NCI-H345 treated with DMSO at 0.1 percent for 48 hours (cell line): ENCODE results near the gene ECM1.

Source experiments
- DNase-seq: peaks from one replicate; lab custom pipeline; 2025; ENCODE audit not compliant: unreplicated experiment; lab: John Stamatoyannopoulos, UW

The ECM1 gene

DNA sequence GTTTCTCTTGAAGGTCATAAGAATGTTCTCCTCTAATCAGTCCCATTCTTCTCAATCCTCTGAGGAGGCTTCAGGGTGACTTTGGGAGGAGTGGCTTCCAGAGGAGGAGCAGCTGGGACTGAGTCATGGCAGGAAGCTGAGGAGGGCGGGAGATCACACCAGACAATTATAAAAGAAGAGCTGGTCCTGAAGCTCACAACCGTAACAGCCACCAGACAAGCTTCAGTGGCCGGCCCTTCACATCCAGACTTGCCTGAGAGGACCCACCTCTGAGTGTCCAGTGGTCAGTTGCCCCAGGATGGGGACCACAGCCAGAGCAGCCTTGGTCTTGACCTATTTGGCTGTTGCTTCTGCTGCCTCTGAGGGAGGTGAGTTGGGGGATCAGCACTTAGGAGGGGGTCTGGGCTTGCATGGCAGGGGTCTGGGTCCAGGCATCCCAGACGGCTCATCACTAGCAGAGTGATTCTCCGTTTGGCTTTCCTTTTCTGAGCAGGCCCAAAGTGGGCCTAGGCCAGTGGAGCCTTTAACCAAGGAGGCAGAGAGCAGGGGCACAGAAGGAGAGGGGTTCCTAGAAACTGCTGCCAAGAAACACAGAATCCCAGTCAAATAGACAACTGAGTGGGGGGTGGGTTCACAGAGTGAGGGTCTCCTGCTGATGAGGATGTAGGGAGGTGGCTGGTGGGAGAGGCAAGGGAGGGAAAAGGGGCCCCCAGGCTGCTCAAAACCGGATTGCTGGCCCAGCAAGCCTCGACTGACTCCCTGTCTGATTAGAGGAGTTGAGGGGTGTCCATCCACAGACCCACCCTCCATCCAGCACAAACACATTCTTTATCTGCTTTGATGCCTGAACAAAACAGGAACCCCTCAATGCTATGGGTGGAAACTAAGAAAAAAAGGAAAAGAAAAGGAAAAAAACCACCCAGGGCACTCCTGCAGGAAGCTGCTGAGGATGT is at the start of gene ECM1:
TSS of gene ECM1 (plus strand) at position 198 of the 953 bp plus-strand sequence. CDS start at position 299, 101 bp downstream.
- DNase-seq: no peak

DNA sequence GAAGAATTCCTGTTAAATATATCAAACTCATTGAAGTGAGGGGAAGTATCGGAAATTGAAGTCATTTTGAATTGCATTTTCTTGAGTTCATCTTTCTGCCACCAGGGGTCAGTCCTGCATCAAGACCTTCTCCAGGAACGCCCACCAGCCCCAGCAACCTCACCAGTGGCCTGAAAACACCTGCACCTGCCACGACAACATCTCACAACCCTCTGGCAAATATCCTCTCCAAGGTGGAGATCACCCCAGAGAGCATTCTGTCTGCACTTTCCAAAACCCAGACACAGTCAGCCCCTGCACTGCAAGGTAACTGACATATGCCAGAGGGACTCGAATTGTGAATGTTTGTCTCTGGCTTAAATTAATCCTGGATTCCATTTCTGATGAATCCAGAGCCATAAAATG is 43.5 kb upstream of the ECM1 start:
- DNase-seq: peak; percentile 89

- DNase-seq: no peak
Measured at GRCh38 chr1:150466964-150467363, 40.9 kb upstream of the ECM1 start.

- DNase-seq: no peak
Measured at GRCh38 chr1:150469291-150469690, 38.6 kb upstream of the ECM1 start.

DNA sequence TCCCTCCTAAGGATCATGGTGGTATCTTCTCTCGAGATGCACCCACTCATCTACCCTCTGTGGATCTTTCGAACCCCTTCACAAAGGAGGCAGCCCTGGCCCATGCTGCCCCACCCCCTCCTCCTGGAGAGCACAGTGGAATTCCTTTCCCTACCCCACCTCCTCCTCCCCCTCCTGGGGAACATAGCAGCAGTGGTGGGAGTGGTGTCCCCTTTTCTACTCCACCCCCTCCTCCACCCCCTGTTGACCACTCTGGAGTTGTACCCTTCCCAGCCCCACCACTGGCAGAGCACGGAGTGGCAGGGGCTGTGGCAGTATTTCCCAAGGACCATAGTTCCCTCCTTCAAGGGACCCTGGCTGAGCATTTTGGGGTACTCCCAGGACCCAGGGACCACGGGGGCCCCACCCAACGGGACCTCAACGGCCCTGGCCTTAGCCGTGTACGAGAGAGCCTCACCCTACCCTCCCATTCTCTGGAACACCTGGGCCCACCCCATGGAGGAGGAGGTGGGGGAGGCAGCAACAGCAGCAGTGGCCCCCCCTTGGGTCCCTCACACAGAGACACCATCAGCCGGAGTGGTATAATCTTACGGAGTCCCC is 35.2 kb upstream of the ECM1 start:
- DNase-seq: no peak

GRCh38 chr1:150473659-150474058 is 34.2 kb upstream of the ECM1 start:
- no peak for DNase-seq

DNA sequence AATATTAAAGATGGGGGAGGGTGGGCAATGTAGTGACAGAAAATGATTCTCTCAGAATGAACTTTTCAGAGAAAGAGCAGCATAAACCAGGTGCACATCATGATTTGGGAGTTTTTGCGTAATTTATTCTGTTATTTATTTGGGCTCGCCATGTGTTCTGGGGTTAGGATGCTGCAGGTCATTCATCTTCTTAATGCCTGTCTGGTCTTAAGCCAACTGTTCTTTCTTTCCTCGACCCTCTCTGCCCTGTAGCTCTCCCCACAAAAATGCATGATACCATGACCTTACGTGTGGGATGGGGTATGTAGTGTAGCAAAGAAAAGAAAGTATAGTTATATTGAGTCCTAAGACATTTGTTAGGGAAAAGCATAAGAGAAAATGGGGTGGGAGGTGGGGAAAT is 33.0 kb upstream of the ECM1 start:
- DNase-seq: no peak

- DNase-seq: no peak
Measured at GRCh38 chr1:150476754-150477153, 31.2 kb upstream of the ECM1 start.

GRCh38 chr1:150477320-150477719 is 30.6 kb upstream of the ECM1 start:
- no peak for DNase-seq

DNA sequence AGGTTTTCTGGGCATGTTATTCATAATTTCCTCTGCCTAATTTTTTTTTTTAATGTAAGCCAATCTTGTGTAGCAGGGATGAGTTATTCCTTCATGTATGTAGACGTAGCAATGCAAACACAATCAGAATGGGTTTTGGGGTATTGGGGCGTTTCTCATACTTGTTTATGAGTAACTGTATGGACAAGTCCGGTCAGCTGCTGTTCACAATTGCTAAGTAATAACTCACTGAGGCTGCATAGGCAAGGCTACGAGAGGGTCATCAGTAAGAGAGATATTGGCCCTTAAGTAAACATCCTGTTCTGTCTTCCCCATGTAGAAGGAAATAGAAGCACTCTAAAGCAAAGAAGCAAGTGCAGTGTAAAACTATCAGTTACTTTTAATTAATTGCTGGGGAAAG is 30.2 kb upstream of the ECM1 start:
- no peak for DNase-seq

DNA sequence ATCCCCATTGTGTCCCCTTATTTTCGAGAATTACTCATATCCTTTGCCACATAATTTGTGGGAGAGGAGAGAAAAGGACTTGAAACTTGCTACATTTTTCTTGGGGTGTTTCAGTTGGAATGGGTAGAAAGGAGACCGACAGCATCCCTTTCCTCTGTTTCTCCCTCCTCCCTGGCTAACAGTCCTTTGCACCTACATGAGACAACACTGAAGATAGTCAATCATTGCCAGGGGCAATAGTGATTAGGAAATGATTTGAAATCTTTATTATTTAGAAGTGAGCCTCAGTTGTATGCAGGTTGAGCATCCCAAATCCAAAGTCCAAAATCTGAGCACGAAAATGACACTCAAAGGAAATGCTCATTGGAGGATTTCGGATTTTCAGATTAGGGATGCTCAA is 28.5 kb upstream of the ECM1 start:
- no peak for DNase-seq

DNA sequence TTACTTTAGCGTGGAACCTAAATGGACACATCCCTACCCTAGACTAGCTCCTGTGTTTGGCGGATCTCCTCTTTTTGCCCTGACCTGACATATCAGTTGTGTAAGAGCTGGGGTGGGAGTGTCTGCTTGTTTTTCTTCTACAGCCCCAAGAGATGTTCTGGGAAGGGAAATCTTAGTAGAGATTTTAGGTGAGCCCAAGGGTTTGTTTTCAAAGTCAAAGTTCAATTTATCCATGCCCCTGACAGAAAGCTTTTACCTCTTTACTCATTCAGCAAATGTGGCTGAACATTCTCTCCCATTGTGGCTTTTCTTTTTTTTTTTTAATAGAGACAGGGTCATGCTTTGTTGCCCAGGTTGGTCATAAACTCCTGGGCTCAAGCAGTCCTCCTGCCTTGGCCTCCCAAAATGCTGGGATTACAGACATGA is 28.0 kb upstream of the ECM1 start:
- no peak for DNase-seq

DNA sequence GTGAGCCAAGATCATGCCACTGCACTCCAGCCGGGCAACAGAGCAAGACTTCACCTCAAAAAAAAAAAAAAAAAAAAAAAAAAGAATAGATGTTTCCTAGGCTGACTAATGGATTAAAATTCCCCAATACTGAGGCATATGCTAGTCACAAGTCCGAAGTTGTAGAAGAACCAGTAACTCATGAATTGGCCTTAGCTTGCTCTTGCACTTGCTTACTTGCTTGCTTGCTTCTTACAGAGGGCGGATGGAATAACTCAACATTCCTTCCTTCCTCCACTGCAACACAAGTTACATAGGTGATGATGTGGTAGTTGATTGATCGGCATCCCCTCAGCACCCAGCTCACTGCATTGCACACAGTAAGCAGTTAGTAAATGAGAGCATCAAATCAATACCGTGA is 23.5 kb upstream of the ECM1 start:
- DNase-seq: no peak

GRCh38 chr1:150484861-150485260 is 23.0 kb upstream of the ECM1 start:
- no peak for DNase-seq

GRCh38 chr1:150486966-150487762 is 20.7 kb upstream of the ECM1 start, which contains the start of gene TARS2:
TSS of gene TARS2 (plus strand) at chr1:150487419. CDS start at chr1:150487451, 32 bp downstream.
- DNase-seq: peak; percentile 100

DNA sequence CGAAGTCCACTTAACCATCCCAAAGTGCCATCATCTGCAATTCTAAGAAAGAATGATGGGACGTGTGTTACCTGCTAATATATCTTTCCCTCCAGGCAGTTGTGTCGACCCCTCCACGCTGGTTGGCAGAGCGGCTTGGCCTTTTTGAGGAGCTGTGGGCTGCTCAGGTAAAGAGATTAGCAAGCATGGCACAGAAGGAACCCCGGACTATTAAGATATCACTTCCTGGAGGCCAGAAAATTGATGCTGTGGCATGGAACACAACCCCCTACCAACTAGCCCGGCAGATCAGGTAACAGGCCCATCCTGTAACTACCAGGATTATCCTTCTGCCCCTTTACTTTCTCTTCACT is 20.2 kb upstream of the ECM1 start:
- no peak for DNase-seq

DNA sequence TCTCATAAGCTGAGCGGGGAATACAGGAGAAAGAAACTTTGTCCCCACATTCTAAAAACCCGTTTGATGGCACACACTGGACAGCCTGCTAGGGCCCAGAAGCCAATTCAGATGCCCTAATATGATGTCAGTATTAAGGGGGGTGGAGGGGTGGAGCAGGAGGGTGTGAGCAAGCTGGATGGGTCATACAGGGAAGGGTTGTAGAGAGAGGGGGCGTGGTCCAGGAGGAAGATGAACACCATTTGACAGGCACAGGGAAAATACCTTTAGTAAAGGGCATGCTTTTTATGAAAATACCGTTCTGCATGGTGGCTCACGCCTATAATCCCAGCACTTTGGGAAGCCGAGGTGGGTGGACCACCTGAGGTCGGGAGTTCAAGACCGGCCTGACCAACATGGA is 14.7 kb upstream of the ECM1 start:
- no peak for DNase-seq

GRCh38 chr1:150498342-150498741 is 9.6 kb upstream of the ECM1 start:
- no peak for DNase-seq

GRCh38 chr1:150505431-150505830 is 2.5 kb upstream of the ECM1 start:
- DNase-seq: no peak

DNA sequence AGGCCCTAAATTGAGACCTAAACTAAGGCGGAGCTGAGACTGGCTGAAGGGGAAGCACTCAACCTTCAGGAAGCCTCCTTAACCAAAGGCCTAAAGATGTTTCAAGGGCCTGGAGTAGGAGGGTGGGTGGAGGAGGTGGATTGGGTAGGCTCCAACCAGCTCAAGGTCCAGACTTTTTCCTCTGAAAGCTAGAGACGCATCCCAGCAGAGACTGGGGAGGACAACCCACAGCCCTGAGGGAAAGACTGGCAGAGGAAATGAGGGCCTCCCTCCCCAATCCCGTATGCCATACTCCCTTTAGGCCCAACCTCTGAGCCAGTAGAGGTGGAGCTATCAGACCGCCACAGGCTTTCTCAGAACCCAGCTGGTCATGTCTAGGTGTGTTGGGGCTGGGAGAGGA is 1.1 kb downstream of the ECM1 start:
- DNase-seq: no peak

DNA sequence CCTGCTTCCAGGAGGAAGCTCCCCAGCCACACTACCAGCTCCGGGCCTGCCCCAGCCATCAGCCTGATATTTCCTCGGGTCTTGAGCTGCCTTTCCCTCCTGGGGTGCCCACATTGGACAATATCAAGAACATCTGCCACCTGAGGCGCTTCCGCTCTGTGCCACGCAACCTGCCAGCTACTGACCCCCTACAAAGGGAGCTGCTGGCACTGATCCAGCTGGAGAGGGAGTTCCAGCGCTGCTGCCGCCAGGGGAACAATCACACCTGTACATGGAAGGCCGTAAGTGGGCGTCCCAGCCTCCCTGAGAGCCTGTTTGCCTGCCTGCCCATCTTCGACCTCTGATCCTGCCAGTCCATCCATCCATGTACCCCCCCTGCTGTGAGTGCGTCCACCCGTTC is 3.6 kb downstream of the ECM1 start:
- peak; percentile 99 for DNase-seq
